Measurements from ENCODE around the gene DBP.

Gene DBP

GRCh38 chr19:48627201-48627864, 9.8 kb downstream of the DBP start:
- no peak for DNase-seq

GRCh38 chr19:48625891-48626327, 11.3 kb downstream of the DBP start:
- no peak for DNase-seq

GRCh38 chr19:48624791-48625723, 12.1 kb downstream of the DBP start:
- no peak for DNase-seq

GRCh38 chr19:48624067-48624594, 13.0 kb downstream of the DBP start:
- no peak for DNase-seq

- no peak for DNase-seq
Observed at GRCh38 chr19:48623556-48624066, 13.6 kb downstream of the DBP start.

- DNase-seq, result no peak
Observed at GRCh38 chr19:48619692-48620585, 17.2 kb downstream of the DBP start.

- DNase-seq, result peak; percentile 99
Observed at GRCh38 chr19:48618916-48619691, 18.1 kb downstream of the DBP start, which contains the start of the genes RPL18 and SPHK2. Gene RPL18, minus strand, starts transcription at chr19:48619178. Its CDS starts 35 bp downstream, at chr19:48619143. Gene SPHK2, plus strand, starts transcription at chr19:48619506. Its CDS starts 1,009 bp downstream, at chr19:48620515.

- DNase-seq, result no peak
Observed at GRCh38 chr19:48618278-48618915, 18.8 kb downstream of the DBP start.

GRCh38 chr19:48617146-48617937, 19.8 kb downstream of the DBP start:
- DNase-seq, result no peak

- DNase-seq, result no peak
Observed at GRCh38 chr19:48616491-48617056, 20.6 kb downstream of the DBP start.

- DNase-seq, result no peak
Observed at GRCh38 chr19:48616041-48616436, 21.1 kb downstream of the DBP start.

- DNase-seq, result no peak
Observed at GRCh38 chr19:48615231-48616040, 21.7 kb downstream of the DBP start.

- DNase-seq, result no peak
Observed at GRCh38 chr19:48614436-48615230, 22.5 kb downstream of the DBP start, which contains the start of gene FAM83E. Gene FAM83E, minus strand, starts transcription at chr19:48615076. Its CDS starts 1,704 bp downstream, at chr19:48613372.

GRCh38 chr19:48613852-48614435, 23.2 kb downstream of the DBP start:
- no peak for DNase-seq

GRCh38 chr19:48613024-48613851, 23.9 kb downstream of the DBP start:
- DNase-seq, result no peak

GRCh38 chr19:48611872-48612271, 25.3 kb downstream of the DBP start:
- DNase-seq, result no peak

Data from GF-D8 (cell line).